Retinal pigment epithelial cell (primary cell): Measurements from ENCODE around the gene PHLDA1.

ENCODE experiments used
- DNase-seq: peaks from one replicate; pipeline ENCODE4 v3.0.0-alpha.2; 2010; ENCODE audit warnings: low read depth
- H3K4me3 ChIP-seq: 2 replicates; pipeline ENCODE4 v1.5.1; 2011; ENCODE audit warnings: mild to moderate bottlenecking, low read length, control low read depth, moderate library complexity
- CTCF ChIP-seq: conservative IDR thresholded peaks from 2 replicates; pipeline ENCODE4 v1.5.1; 2011; ENCODE audit warnings: low read depth, low read length, control low read depth, inconsistent platforms

Gene PHLDA1

GRCh38 chr12:76007640-76008039, 23.9 kb downstream of the PHLDA1 start:
- DNase-seq, result no peak

GRCh38 chr12:76006028-76006925, 25.3 kb downstream of the PHLDA1 start:
- no peak overlapping the region for H3K4me3 ChIP-seq
- no peak for TF ChIP-seq CTCF
- DNase-seq, result no peak

More at GRCh38 chr12:76007640-76008039, 23.9 kb downstream of the PHLDA1 start:
- TF ChIP-seq CTCF, result no peak
- no peak overlapping the region for H3K4me3 ChIP-seq

- no peak for TF ChIP-seq CTCF
These were observed 28.3 kb downstream of the PHLDA1 start for GRCh38 chr12:76003355-76003638.

GRCh38 chr12:76002598-76003354, 28.8 kb downstream of the PHLDA1 start:
- H3K4me3 ChIP-seq, result no peak overlapping the region
- DNase-seq, result no peak
- no peak for TF ChIP-seq CTCF

More at GRCh38 chr12:76003355-76003638, 28.3 kb downstream of the PHLDA1 start:
- H3K4me3 ChIP-seq, result no peak overlapping the region
- no peak for DNase-seq

- no peak for TF ChIP-seq CTCF
- no peak for DNase-seq
- no peak overlapping the region for H3K4me3 ChIP-seq
These were observed 33.1 kb downstream of the PHLDA1 start for GRCh38 chr12:75998292-75999063.

- no peak overlapping the region for H3K4me3 ChIP-seq
- DNase-seq, result no peak
- TF ChIP-seq CTCF, result no peak
These were observed 33.9 kb downstream of the PHLDA1 start for GRCh38 chr12:75997658-75998057.
